ENCODE results near the gene GALNTL6.

Gene GALNTL6

GRCh38 chr4:172311682-172312081, 498.5 kb downstream of the GALNTL6 start:
- no peak for DNase-seq
- TF ChIP-seq GATA1 (IDR thresholded peaks at IDR 0.05; ENCODE audit: low read depth, low read length) (no peak), POLR2A (IDR thresholded peaks at IDR 0.05; ENCODE audit: low read length) (no peak)

DNA sequence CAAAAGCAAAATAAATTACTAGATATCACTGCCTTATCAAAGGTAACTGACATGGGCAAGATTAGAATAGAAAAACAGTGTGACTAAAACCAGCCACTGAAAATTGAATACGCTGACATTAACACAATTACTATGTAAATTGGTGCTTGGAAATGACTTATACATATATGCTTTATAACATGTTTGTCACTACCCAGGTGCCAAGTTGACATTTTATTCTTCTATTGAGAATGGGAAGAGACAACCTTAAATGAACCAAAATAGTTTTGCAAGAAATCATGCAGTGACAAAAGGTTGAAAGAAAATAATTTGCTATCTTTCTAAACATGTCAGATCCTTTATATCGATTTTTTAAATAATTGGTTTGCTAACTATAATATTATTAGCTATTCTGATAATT, 510.1 kb downstream of the GALNTL6 start:
- DNase-seq: no peak
- no peak for TF ChIP-seq POLR2A (IDR thresholded peaks at IDR 0.05; ENCODE audit: low read length)
- TF ChIP-seq GATA1 (IDR thresholded peaks at IDR 0.05; ENCODE audit: low read depth, low read length): no peak

- no peak for TF ChIP-seq GATA1 (IDR thresholded peaks at IDR 0.05; ENCODE audit: low read depth, low read length)
- TF ChIP-seq POLR2A (IDR thresholded peaks at IDR 0.05; ENCODE audit: low read length): no peak
- no peak for DNase-seq
Measured at GRCh38 chr4:172344308-172344938, 531.2 kb downstream of the GALNTL6 start.

DNA sequence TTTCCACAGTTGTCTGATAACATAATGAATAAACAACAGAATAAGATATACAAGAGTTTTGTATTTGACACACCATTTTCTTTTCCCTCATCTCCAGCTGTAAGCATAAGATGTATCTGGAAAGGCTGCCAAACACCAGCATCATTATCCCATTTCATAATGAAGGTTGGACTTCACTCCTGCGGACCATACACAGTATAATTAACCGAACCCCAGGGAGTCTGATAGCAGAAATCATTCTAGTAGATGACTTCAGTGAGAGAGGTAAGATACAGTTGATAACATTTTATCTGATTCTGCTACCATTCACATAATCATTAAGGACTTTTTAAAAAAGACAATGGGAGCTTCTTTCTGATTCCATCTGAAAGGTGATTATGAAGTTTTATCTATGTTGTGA, 535.2 kb downstream of the GALNTL6 start:
- no peak for TF ChIP-seq GATA1 (IDR thresholded peaks at IDR 0.05; ENCODE audit: low read depth, low read length)
- no peak for TF ChIP-seq POLR2A (IDR thresholded peaks at IDR 0.05; ENCODE audit: low read length)
- DNase-seq: no peak

DNA sequence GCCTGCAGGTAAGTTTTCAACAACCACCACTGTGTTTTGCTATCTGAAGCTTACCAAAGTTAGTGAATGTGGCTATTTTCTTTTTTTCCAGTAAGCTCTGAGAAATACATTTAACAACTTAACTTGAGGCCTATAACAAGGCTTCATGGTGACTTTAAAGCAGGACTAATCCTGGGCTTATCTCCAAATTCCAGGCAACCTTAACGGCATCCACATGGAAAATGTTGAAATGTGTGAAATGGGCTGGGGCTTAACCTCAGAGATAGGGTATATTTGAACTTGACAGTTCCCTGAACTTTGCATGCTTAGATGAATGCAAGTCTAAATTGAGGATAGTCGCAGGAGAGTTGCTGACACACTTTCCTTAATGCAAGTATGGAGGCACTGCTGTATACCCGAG, 539.2 kb downstream of the GALNTL6 start:
- no peak for DNase-seq

GRCh38 chr4:172356016-172356415, 542.8 kb downstream of the GALNTL6 start:
- TF ChIP-seq POLR2A (IDR thresholded peaks at IDR 0.05; ENCODE audit: low read length): no peak
- no peak for TF ChIP-seq GATA1 (IDR thresholded peaks at IDR 0.05; ENCODE audit: low read depth, low read length)
- DNase-seq: no peak

More for the DNA sequence above, 539.2 kb downstream of the GALNTL6 start:
- TF ChIP-seq POLR2A (IDR thresholded peaks at IDR 0.05; ENCODE audit: low read length): no peak
- TF ChIP-seq GATA1 (IDR thresholded peaks at IDR 0.05; ENCODE audit: low read depth, low read length): no peak

DNA sequence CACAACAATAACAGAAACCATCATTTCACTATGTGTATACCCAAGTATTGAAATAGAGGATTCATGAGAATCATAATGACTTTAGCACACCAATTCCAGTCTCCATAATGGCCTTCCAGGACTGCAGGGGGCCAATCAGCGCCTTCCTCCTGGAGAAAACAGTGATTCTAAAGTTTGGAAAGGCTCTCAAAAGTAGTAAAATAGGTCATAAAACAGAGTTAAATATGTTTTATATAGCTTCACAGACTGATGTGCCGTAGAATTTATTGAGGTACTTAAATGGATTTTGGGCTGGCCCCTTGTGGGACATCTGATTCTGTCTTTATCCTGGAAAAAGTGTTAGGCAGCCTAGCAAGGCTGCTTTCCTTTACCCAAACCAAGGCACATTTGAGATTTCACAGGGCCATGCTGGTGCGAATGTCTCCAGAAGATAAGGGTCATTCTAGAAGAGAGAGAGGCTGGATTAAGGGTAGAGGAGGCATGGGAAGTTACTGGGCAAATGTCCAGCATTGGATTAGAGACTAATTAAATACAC, 543.9 kb downstream of the GALNTL6 start:
- no peak for TF ChIP-seq POLR2A (IDR thresholded peaks at IDR 0.05; ENCODE audit: low read length)
- no peak for DNase-seq

- TF ChIP-seq POLR2A (IDR thresholded peaks at IDR 0.05; ENCODE audit: low read length) (no peak), GATA1 (IDR thresholded peaks at IDR 0.05; ENCODE audit: low read depth, low read length) (no peak)
- no peak for DNase-seq
Measured at GRCh38 chr4:172362569-172362968, 549.4 kb downstream of the GALNTL6 start.

DNA sequence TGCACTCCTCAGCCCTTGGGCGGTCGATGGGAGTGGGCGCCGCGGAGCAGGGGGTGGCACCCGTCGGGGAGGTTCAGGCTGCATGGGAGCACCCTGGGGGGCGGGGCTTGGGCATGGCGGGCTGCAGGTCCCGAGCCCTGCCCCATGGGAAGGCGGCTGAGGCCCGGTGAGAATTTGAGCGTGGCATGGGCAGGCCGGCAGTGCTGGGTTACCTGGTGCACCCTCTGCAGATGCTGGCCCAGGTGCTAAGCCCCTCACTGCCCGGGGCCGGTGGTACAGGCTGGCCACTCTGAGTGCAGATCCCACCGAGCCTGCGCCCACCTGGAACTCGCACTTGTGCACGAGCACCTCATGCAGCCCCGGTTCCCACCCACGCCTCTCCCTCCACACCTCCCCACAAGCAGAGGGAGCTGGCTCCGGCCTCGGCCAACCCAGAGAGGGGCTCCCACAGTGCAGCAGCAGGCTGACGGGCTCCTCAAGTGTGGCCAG, 556.3 kb downstream of the GALNTL6 start:
- no peak for TF ChIP-seq GATA1 (IDR thresholded peaks at IDR 0.05; ENCODE audit: low read depth, low read length)
- no peak for TF ChIP-seq POLR2A (IDR thresholded peaks at IDR 0.05; ENCODE audit: low read length)
- DNase-seq: no peak

- TF ChIP-seq GATA1 (IDR thresholded peaks at IDR 0.05; ENCODE audit: low read depth, low read length) (no peak), POLR2A (IDR thresholded peaks at IDR 0.05; ENCODE audit: low read length) (no peak)
- no peak for DNase-seq
Measured at GRCh38 chr4:172377486-172378140, 564.4 kb downstream of the GALNTL6 start.

GRCh38 chr4:172379834-172380233, 566.6 kb downstream of the GALNTL6 start:
- TF ChIP-seq GATA1 (IDR thresholded peaks at IDR 0.05; ENCODE audit: low read depth, low read length) (no peak), POLR2A (IDR thresholded peaks at IDR 0.05; ENCODE audit: low read length) (no peak)
- no peak for DNase-seq

- TF ChIP-seq GATA1 (IDR thresholded peaks at IDR 0.05; ENCODE audit: low read depth, low read length): no peak
- no peak for TF ChIP-seq POLR2A (IDR thresholded peaks at IDR 0.05; ENCODE audit: low read length)
- DNase-seq: no peak
Measured at GRCh38 chr4:172390331-172390730, 577.1 kb downstream of the GALNTL6 start.

DNA sequence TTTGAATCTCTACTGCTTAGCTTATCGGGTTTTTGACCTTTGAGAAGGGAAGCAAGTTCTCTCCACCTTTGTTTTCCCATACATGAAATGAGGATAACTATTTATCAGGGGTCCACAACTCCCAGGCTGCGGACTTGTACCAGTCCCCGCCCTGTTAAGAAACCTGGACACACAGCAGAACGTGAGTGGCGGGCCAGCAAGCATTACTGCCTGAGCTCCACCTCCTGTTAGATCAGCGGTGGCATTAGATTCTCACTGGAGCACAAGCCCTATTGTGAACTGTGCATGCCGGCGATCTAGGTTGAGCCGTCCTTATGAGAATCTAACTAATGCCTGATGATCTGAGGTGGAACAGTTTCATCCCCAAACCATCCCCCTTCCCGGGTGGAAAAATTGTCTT, 579.5 kb downstream of the GALNTL6 start:
- TF ChIP-seq POLR2A (IDR thresholded peaks at IDR 0.05; ENCODE audit: low read length) (no peak), GATA1 (IDR thresholded peaks at IDR 0.05; ENCODE audit: low read depth, low read length) (no peak)
- DNase-seq: no peak

DNA sequence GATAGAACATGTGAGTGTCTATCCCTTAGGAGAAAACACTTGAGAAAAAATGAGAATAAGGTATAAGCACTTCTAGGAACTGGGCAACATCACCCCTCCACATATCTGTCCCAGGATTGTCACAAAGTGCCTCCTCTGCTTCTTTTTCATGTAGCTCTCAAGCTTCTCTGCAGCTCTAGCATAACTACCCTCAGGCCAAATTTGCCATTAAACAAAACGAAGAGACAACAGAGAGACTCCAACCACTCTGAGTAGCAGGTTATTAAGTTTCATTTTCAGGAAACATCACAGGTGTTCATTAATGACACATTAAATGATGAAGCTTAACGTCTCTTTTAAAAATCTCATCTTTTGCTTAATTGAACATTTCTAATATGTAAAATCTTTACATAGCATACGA, 580.0 kb downstream of the GALNTL6 start:
- DNase-seq: no peak
- TF ChIP-seq POLR2A (IDR thresholded peaks at IDR 0.05; ENCODE audit: low read length): no peak

GRCh38 chr4:172404676-172405075, 591.5 kb downstream of the GALNTL6 start:
- TF ChIP-seq GATA1 (IDR thresholded peaks at IDR 0.05; ENCODE audit: low read depth, low read length) (no peak), POLR2A (IDR thresholded peaks at IDR 0.05; ENCODE audit: low read length) (no peak)
- no peak for DNase-seq
